ENCODE data around the gene SYNDIG1.
A peak's percentile ranks its signal among the peaks of the same experiment; 100 is the strongest.

SYNDIG1 gene

DNA sequence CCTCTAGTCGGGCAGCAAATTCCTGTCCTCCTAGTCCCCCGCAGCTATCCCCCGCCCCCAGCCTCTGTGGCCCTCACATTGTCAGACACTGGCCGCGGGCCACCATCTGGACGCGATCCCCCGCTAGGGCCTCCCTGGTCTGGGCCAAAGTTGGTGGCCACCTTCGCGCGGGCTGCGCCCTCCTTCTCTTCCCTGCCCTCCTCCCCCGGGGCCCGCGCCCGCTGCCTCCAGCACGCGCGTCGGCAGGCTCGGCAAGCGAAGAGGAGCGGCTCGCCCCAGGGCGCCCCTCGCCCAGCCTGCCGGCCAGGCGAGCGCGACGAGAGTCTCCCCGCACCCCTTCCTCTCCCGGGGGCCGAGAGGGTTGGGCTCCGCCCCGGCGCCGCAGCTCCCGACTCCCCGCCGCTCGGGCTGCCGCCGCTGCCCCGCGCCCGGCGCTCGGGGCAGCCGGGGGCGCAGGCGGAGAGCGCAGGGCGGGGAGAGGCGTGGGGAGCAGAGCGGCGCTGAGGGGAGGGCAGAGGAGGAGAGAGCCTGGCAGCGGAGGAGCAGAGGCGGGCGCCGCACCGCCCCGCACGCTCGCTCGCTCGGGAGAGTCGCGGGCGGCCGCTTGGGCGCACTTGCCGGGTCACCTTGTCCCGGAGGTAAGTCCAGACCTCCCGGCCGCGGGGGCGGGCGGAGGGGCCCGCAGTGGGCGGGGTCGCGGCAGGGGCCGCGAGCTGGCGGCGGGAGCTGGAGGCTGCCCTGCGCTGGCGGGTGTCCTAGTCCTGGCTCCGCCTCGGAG lies at the start of gene SYNDIG1:
SYNDIG1 (plus strand) TSS at position 514 of the 778 bp plus-strand sequence. CDS start 73,469 bp downstream, outside the sequence.
- Histone ChIP-seq H3K4me1 (ENCODE audit: insufficient read depth, low read length) (peaks cover 28% of the 10 kb centered on the region), H3K9me3 (ENCODE audit: low read length) (no peaks in the 10 kb centered on the region), H3K27me3 (ENCODE audit: control insufficient read depth in 1 of 2, insufficient read depth in 2 of 2, low read length in 2 of 2) (peaks cover 33 to 52% of the 10 kb centered on the region in 2 donors), H3K9ac (ENCODE audit: low read length) (no peak within 1 kb of the TSS), H3K27ac (ENCODE audit: low read depth, low read length) (no peak within 1 kb of the TSS), H3K36me3 (ENCODE audit: insufficient read depth, low read length) (no peaks in the 10 kb centered on the region), H3K4me3 (ENCODE audit: low read depth in 1 of 2, low read length in 2 of 2) (peak within 1 kb of the TSS; percentile 22 to 51)

DNA sequence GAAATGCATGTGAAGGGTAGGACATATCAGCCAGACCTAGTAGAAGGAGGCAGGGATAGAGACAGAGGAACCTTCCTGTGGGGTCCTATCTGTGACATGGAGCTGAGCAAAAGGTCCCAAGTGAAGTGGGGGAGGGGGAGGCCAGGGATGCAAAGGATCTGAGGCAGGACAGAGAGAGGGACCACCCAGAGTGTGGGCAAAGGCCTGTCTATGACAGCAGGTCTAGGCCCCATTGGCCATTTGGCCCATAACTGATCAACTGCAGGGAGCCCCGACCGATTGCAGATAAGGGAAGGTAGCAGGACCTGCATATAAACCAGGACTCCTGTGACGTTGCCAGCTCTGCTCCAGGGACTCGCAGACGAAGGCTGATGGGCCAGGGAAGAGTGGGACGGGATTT lies 49.6 kb upstream of the SYNDIG1 start:
- Histone ChIP-seq H3K4me1 (ENCODE audit: insufficient read depth, low read length) (no peaks in the 10 kb centered on the region), H3K27me3 (ENCODE audit: control insufficient read depth in 1 of 2, insufficient read depth in 2 of 2, low read length in 2 of 2) (no peaks in the 10 kb centered on the region), H3K9ac (ENCODE audit: low read length) (no peak overlapping the region), H3K36me3 (ENCODE audit: insufficient read depth, low read length) (no peaks in the 10 kb centered on the region), H3K4me3 (ENCODE audit: low read depth in 1 of 2, low read length in 2 of 2) (no peak overlapping the region), H3K9me3 (ENCODE audit: low read length) (no peaks in the 10 kb centered on the region), H3K27ac (ENCODE audit: low read depth, low read length) (no peak overlapping the region)

DNA sequence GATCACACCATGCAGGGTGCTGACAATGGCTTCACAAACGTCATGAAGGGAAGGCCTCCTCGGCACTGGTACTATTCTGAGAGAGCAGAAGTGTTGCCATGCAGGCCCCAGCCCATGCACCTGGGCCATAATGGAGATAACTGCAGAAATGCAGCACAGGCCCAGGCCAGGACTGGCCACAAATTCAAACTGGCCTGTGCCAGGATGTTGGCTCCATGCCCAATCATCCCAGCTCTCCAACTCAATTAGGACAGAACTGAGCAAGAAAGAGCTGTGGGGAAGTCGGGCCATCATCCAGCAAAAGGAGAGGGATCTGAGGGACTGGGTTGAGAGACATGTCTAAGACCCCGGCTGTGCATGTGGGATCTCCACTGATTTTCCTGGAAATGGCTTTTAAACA lies 48.9 kb upstream of the SYNDIG1 start:
- no peaks in the 10 kb centered on the region for H3K27me3 ChIP-seq (ENCODE audit: control insufficient read depth in 1 of 2, insufficient read depth in 2 of 2, low read length in 2 of 2)
- no peaks in the 10 kb centered on the region for H3K36me3 ChIP-seq (ENCODE audit: insufficient read depth, low read length)
- H3K9me3 ChIP-seq (ENCODE audit: low read length), result no peaks in the 10 kb centered on the region
- no peaks in the 10 kb centered on the region for H3K4me1 ChIP-seq (ENCODE audit: insufficient read depth, low read length)
- H3K9ac ChIP-seq (ENCODE audit: low read length), result no peak overlapping the region
- H3K4me3 ChIP-seq (ENCODE audit: low read depth in 1 of 2, low read length in 2 of 2), result no peak overlapping the region
- H3K27ac ChIP-seq (ENCODE audit: low read depth, low read length), result no peak overlapping the region

DNA sequence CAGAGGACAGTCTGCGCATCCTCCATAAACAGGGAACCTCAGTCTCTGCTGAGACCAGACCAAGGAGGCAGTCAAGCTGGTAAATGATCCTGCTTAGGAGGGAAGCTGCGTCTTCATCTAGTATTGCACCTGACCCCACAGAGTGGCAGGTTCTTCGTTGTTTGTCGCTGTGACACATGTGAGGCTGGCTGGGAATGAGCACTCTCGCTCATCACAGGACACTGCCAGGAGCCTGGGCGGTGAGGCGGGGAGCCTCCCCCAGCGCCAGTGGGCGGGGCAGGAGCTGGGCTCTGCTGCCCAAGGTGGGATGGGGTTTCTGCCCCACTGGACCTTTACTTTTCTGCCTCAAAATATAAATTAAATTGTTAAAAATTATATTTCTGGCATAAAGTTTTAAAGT lies 48.4 kb upstream of the SYNDIG1 start:
- Histone ChIP-seq H3K27me3 (ENCODE audit: control insufficient read depth in 1 of 2, insufficient read depth in 2 of 2, low read length in 2 of 2) (no peaks in the 10 kb centered on the region), H3K4me3 (ENCODE audit: low read depth in 1 of 2, low read length in 2 of 2) (no peak overlapping the region), H3K9me3 (ENCODE audit: low read length) (no peaks in the 10 kb centered on the region), H3K27ac (ENCODE audit: low read depth, low read length) (no peak overlapping the region), H3K4me1 (ENCODE audit: insufficient read depth, low read length) (no peaks in the 10 kb centered on the region), H3K36me3 (ENCODE audit: insufficient read depth, low read length) (no peaks in the 10 kb centered on the region), H3K9ac (ENCODE audit: low read length) (no peak overlapping the region)

DNA sequence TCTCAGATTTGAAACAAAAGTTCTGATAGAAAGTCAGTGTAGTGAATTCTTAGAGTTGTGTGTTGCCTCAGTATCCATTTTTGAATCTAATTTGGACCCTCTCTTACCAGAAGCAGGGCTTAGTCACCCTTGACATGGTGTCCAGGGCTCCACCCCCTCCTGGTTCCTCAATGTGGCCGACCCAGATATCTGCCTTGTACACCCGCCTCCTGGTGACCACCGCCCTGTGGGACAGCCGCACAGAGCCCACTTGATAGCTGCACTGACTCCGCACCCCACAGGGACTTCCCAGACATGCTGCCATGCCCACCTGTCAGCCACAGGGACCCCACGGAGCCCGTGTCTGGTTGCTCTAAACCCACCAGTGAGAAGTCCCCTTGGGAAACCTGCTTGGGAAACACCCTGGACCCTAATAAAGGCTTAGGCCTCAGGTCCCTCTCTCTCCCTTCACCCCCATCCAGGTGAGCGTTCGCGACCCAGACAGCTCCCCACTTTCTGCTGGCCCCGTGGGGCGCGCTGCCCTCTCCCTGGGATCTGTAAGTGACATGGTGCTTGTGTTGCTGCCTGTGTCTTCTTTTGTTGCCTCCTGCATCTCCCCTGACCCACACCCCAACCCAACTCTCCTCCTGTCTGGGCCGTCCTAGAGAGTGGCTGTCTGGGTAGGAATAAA lies 47.2 kb upstream of the SYNDIG1 start:
- Histone ChIP-seq H3K27ac (ENCODE audit: low read depth, low read length) (no peak overlapping the region), H3K4me3 (ENCODE audit: low read depth in 1 of 2, low read length in 2 of 2) (no peak overlapping the region), H3K4me1 (ENCODE audit: insufficient read depth, low read length) (no peaks in the 10 kb centered on the region), H3K36me3 (ENCODE audit: insufficient read depth, low read length) (no peaks in the 10 kb centered on the region), H3K27me3 (ENCODE audit: control insufficient read depth in 1 of 2, insufficient read depth in 2 of 2, low read length in 2 of 2) (no peaks in the 10 kb centered on the region), H3K9me3 (ENCODE audit: low read length) (no peaks in the 10 kb centered on the region), H3K9ac (ENCODE audit: low read length) (no peak overlapping the region)

DNA sequence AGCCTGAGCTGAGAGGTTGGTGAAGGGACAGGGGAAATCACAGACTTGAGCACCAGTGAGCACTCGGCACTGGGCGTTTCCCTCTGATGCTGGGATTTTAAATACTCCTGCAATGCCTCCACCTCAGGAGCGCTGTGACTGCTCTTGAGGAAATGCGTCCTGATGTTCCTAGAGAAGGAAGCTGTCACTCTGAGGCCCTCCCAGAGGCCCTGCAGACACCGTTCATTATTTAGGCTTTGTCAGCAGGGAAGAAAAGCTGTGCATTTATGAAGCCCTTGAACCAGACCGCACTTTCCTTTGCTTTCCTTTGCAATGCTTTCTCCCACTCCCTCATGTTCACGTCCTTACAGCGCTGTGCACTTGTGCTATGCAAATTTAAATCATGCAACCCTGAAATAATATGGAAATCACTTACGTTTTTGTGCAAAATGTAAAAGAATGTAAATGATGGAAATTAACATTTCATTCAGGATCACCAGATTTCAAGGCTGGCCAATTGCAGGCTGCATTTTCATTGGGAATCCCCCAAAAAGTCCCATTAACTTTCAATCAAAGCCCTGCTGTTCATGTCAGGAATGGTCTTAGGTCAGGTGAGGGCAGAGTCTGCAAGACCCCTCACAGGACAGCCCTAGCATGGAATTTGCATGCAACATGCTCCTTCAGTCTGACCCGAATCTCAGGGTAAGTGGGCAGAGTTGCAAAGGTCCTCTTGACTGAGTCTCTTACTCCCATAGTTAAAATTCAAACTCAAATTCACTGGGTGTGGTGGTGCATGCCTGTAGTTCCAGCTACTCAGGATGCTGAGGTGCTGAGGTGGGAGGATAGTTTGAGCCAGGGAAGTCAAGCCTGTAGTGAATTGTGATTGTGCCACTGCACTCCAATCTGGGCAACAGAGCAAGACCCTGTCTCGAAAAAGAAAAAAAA lies 45.8 kb upstream of the SYNDIG1 start:
- no peaks in the 10 kb centered on the region for H3K4me1 ChIP-seq (ENCODE audit: insufficient read depth, low read length)
- no peak overlapping the region for H3K27ac ChIP-seq (ENCODE audit: low read depth, low read length)
- H3K4me3 ChIP-seq (ENCODE audit: low read depth in 1 of 2, low read length in 2 of 2), result no peak overlapping the region
- H3K9ac ChIP-seq (ENCODE audit: low read length), result no peak overlapping the region
- no peaks in the 10 kb centered on the region for H3K9me3 ChIP-seq (ENCODE audit: low read length)
- H3K36me3 ChIP-seq (ENCODE audit: insufficient read depth, low read length), result no peaks in the 10 kb centered on the region
- no peaks in the 10 kb centered on the region for H3K27me3 ChIP-seq (ENCODE audit: control insufficient read depth in 1 of 2, insufficient read depth in 2 of 2, low read length in 2 of 2)

DNA sequence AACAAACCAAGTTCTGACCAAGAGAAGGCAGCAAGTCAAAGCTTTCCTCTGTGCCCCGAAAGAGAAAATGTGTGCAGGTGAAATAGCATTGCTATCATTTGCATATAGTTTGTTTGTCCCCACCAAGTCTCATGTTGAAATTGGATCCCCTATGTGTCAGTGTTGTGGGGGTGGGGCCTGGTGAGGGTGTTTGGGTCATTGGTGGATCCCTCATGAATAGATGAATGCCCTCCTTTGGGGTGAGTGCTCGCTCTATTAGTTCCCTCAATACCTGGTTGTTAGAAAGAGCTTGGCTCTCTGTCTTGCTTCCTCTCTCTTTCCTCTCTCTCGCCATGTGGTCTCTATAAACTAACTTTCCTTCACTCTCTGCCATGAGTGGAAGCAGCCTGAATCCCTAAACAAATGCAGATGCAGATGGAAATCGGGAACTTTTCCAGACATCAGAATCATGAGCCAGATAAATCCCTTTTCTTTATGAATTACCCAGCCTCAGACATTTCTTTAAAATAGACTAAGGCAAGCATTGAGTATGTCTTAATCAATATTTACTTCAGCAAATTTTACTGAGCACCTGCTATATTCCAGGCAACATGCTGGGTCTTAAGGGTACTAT lies 43.8 kb upstream of the SYNDIG1 start:
- Histone ChIP-seq H3K4me1 (ENCODE audit: insufficient read depth, low read length) (no peaks in the 10 kb centered on the region), H3K9ac (ENCODE audit: low read length) (no peak overlapping the region), H3K27ac (ENCODE audit: low read depth, low read length) (no peak overlapping the region), H3K27me3 (ENCODE audit: control insufficient read depth in 1 of 2, insufficient read depth in 2 of 2, low read length in 2 of 2) (no peaks in the 10 kb centered on the region), H3K36me3 (ENCODE audit: insufficient read depth, low read length) (no peaks in the 10 kb centered on the region), H3K4me3 (ENCODE audit: low read depth in 1 of 2, low read length in 2 of 2) (no peak overlapping the region), H3K9me3 (ENCODE audit: low read length) (no peaks in the 10 kb centered on the region)

DNA sequence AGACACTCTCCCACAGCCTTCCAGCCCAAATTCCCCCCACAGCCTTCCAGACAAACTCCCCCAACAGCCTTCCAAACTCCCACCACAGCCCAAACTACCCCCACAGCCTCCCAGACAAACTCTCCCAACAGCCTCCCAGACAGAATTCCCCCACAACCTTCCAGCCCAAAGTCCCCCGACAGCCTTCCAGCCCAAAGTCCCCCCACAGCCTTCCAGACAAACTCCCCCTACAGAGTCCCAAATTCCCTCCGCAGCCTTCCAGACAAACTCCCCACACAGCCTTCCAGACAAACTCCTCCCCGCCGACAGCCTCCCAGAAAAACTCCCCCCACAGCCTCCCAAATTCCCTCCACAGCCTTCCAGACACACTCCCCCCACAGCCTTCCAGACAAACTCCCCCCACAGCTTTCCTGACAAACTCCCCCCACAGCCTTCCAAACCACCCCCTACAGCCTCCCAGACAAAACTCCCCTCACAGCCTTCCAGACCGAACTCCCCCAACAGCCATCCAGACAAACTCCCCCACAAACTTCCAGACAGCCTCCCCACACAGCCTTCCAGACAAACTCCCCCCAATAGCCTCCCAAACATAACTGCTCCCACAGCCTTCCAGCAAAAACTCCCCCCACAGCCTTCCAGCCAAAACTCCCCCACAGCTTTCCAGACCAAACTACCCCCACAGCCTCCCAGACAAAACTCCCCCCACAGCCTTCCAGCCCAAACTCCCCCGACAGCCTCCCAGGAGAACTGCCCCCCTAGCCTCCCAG lies 38.0 kb upstream of the SYNDIG1 start:
- H3K4me1 ChIP-seq (ENCODE audit: insufficient read depth, low read length), result no peaks in the 10 kb centered on the region
- no peak overlapping the region for H3K9ac ChIP-seq (ENCODE audit: low read length)
- H3K36me3 ChIP-seq (ENCODE audit: insufficient read depth, low read length), result no peaks in the 10 kb centered on the region
- H3K27me3 ChIP-seq (ENCODE audit: control insufficient read depth in 1 of 2, insufficient read depth in 2 of 2, low read length in 2 of 2), result no peaks in the 10 kb centered on the region
- H3K4me3 ChIP-seq (ENCODE audit: low read depth in 1 of 2, low read length in 2 of 2), result no peak overlapping the region
- no peaks in the 10 kb centered on the region for H3K9me3 ChIP-seq (ENCODE audit: low read length)
- no peak overlapping the region for H3K27ac ChIP-seq (ENCODE audit: low read depth, low read length)

DNA sequence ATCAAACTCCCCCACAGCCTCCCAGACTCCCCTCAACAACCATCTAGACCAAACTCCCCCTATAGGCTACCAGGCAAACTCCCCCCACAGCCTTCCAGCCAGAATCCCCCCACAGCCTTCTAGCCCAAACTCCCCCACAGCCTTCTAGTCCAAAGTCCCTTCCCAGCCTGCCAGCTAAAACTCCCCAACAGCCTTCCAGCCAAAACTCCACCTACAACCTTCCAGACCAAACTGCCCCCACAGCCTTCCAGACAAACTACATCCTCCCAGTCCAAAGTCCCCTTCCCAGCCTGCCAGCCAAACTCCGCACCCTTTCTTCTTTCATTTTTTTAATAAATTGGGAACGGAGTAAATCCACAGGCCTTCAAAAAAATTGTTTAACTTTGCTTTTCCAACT lies 37.4 kb upstream of the SYNDIG1 start:
- no peak overlapping the region for H3K4me3 ChIP-seq (ENCODE audit: low read depth in 1 of 2, low read length in 2 of 2)

DNA sequence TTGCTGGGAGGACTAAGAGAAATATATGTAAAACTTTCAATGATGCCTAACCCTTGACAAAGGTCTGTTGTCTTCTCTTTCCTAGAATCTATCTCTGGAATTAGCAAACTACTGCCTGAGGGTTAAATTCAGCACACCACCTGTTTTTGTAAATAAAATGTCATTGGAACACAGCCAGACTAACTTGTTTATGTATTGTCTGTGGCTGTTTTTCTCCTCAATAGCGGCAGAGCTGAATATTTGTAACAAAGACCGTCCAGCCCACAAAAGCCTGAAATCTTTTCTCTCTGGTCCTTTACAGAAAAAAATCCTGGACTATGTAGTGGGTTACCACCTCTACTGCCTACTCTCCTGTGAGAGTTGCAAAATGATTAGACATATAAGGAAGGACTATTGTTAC lies 33.3 kb upstream of the SYNDIG1 start:
- Histone ChIP-seq H3K36me3 (ENCODE audit: insufficient read depth, low read length) (no peaks in the 10 kb centered on the region), H3K9ac (ENCODE audit: low read length) (no peak overlapping the region), H3K9me3 (ENCODE audit: low read length) (no peaks in the 10 kb centered on the region), H3K27me3 (ENCODE audit: control insufficient read depth in 1 of 2, insufficient read depth in 2 of 2, low read length in 2 of 2) (peaks cover 0 to 7% of the 10 kb centered on the region in 2 donors), H3K4me3 (ENCODE audit: low read depth in 1 of 2, low read length in 2 of 2) (no peak overlapping the region), H3K4me1 (ENCODE audit: insufficient read depth, low read length) (peaks cover 12% of the 10 kb centered on the region), H3K27ac (ENCODE audit: low read depth, low read length) (no peak overlapping the region)

More for the DNA sequence above, 37.4 kb upstream of the SYNDIG1 start:
- no peak overlapping the region for H3K9ac ChIP-seq (ENCODE audit: low read length)
- H3K27me3 ChIP-seq (ENCODE audit: control insufficient read depth in 1 of 2, insufficient read depth in 2 of 2, low read length in 2 of 2), result no peaks in the 10 kb centered on the region
- no peak overlapping the region for H3K27ac ChIP-seq (ENCODE audit: low read depth, low read length)
- no peaks in the 10 kb centered on the region for H3K9me3 ChIP-seq (ENCODE audit: low read length)
- H3K4me1 ChIP-seq (ENCODE audit: insufficient read depth, low read length), result no peaks in the 10 kb centered on the region
- no peaks in the 10 kb centered on the region for H3K36me3 ChIP-seq (ENCODE audit: insufficient read depth, low read length)
